ENCODE data around the gene MUC5B. TPM values are rescaled to one million over a fixed set of nuclear protein-coding genes. Genes with fewer than 3 reads are reported as not detected.

Gene MUC5B
- total RNA-seq, 2 donors from 2014 or later, result 0.18 to 17.3 TPM

DNA sequence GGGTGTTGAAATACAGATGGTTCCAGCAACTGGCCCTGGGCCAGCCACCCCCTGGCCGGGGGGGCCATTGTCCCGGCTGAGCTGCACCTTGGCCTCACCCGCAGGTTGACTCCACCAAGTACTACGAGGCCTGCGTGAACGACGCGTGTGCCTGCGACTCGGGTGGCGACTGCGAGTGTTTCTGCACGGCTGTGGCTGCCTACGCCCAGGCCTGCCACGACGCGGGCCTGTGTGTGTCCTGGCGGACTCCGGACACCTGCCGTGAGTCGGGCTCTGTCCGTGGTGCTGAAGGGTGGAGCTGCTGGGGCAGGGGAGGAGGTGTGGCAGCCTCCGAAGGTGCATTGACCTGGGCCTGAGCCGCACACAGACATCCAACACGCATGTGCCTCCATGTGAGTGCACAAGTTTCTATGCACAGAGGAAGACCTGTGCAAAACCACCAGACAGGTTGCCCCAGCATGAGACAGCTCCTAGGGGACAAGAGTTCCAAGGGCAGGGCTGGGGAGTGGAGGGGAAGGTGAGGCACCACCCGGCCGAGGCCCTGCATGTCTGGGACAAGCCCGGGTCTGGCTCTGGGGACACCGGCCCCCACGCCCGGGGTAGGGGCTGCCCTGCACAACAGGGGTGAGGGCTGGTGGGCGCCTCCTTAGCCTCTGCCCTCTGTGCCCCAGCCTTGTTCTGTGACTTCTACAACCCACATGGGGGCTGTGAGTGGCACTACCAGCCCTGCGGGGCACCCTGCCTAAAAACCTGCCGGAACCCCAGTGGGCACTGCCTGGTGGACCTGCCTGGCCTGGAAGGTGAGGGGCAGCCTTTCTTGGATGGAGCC lies 16.1 kb downstream of the MUC5B start:
- WGBS, result 49% methylated on average over 29 of the region's 34 CpGs
- Histone ChIP-seq H3K27ac (no peak overlapping the region), H3K9me3 (no peaks in the 10 kb centered on the region), H3K27me3 (replicated peaks; ENCODE audit: insufficient read depth) (no peaks in the 10 kb centered on the region), H3K36me3 (no peaks in the 10 kb centered on the region), H3K4me3 (no peak overlapping the region), H3K4me1 (replicated peaks) (no peaks in the 10 kb centered on the region)
- intact Hi-C loops (cut with DNase I), result no loop called here
- peak; percentile 32 for DNase-seq (ENCODE audit: low spot score)
- TF ChIP-seq POLR2AphosphoS5 (IDR thresholded peaks at IDR 0.05) (no peak), POLR2A (IDR thresholded peaks at IDR 0.05) (no peak)
- TF ChIP-seq, protein P1, sequence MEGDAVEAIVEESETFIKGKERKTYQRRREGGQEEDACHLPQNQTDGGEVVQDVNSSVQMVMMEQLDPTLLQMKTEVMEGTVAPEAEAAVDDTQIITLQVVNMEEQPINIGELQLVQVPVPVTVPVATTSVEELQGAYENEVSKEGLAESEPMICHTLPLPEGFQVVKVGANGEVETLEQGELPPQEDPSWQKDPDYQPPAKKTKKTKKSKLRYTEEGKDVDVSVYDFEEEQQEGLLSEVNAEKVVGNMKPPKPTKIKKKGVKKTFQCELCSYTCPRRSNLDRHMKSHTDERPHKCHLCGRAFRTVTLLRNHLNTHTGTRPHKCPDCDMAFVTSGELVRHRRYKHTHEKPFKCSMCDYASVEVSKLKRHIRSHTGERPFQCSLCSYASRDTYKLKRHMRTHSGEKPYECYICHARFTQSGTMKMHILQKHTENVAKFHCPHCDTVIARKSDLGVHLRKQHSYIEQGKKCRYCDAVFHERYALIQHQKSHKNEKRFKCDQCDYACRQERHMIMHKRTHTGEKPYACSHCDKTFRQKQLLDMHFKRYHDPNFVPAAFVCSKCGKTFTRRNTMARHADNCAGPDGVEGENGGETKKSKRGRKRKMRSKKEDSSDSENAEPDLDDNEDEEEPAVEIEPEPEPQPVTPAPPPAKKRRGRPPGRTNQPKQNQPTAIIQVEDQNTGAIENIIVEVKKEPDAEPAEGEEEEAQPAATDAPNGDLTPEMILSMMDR (IDR thresholded peaks at IDR 0.05), result no peak

DNA sequence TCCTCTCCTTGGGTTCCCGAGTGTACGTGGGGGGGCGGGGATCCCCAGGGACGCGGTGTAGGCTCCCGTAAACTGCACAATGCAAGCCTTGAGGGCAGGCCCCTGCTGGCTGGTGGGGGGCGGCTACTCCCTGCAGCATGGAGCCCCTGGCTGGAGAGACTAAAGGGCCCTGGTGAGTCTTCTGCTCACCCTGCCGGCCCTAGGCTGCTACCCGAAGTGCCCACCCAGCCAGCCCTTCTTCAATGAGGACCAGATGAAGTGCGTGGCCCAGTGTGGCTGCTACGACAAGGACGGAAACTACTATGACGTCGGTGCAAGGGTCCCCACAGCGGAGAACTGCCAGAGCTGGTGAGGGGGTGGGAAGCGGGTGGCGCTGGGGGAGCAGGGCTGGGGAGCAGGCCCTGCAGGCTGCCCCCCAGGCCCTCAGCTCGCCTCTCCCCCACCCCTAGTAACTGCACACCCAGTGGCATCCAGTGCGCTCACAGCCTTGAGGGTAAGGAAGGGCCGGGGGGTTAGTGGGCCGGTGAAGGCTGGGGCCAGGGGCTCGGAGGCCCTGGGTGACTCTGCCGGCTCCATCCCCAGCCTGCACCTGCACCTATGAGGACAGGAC lies 16.8 kb downstream of the MUC5B start:
- intact Hi-C loops (cut with DNase I), result no loop called here
- WGBS, result 87% methylated on average over 14 of the region's 23 CpGs
- H3K27me3 ChIP-seq (replicated peaks; ENCODE audit: insufficient read depth), result no peaks in the 10 kb centered on the region

DNA sequence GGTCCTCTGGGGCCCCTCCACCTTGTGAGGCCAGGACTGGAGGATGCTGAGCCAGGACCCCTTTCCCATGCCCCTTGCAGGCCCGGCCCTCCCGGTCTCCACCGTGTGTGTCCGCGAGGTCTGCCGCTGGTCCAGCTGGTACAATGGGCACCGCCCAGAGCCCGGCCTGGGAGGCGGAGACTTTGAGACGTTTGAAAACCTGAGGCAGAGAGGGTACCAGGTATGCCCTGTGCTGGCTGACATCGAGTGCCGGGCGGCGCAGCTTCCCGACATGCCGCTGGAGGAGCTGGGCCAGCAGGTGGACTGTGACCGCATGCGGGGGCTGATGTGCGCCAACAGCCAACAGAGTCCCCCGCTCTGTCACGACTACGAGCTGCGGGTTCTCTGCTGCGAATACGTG lies 17.9 kb downstream of the MUC5B start:
- 89% methylated on average over 25 of the region's 25 CpGs for WGBS
- Histone ChIP-seq H3K27ac (no peak overlapping the region), H3K4me1 (replicated peaks) (no peaks in the 10 kb centered on the region), H3K27me3 (replicated peaks; ENCODE audit: insufficient read depth) (no peaks in the 10 kb centered on the region), H3K36me3 (no peaks in the 10 kb centered on the region), H3K4me3 (no peak overlapping the region), H3K9me3 (no peaks in the 10 kb centered on the region)
- DNase-seq (ENCODE audit: low spot score), result no peak
- no peak for TF ChIP-seq POLR2AphosphoS5 (IDR thresholded peaks at IDR 0.05)
- TF ChIP-seq, protein P1 (IDR thresholded peaks at IDR 0.05), result no peak
- TF ChIP-seq POLR2A (IDR thresholded peaks at IDR 0.05), result no peak
- intact Hi-C loops (cut with DNase I), result no loop called here

More for the DNA sequence above, 16.8 kb downstream of the MUC5B start:
- TF ChIP-seq, protein P1 (IDR thresholded peaks at IDR 0.05), result no peak
- TF ChIP-seq POLR2A (IDR thresholded peaks at IDR 0.05) (no peak), POLR2AphosphoS5 (IDR thresholded peaks at IDR 0.05) (no peak)
- H3K36me3 ChIP-seq, result no peaks in the 10 kb centered on the region
- no peaks in the 10 kb centered on the region for H3K9me3 ChIP-seq
- no peak overlapping the region for H3K4me3 ChIP-seq
- DNase-seq (ENCODE audit: low spot score), result no peak
- no peak overlapping the region for H3K27ac ChIP-seq
- H3K4me1 ChIP-seq (replicated peaks), result no peaks in the 10 kb centered on the region

DNA sequence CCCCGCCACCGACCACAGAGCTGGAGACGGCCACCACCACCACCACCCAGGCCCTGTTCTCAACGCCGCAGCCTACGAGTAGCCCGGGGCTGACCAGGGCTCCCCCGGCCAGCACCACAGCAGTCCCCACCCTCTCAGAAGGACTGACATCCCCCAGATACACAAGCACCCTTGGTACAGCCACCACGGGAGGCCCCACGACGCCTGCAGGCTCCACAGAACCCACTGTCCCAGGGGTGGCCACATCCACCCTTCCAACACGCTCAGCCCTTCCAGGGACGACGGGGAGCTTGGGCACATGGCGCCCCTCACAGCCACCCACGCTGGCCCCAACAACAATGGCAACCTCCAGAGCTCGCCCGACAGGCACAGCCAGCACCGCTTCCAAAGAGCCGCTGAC lies 18.8 kb downstream of the MUC5B start:
- H3K4me1 ChIP-seq (replicated peaks), result no peaks in the 10 kb centered on the region
- no peak overlapping the region for H3K4me3 ChIP-seq
- DNase-seq (ENCODE audit: low spot score), result no peak
- no peaks in the 10 kb centered on the region for H3K9me3 ChIP-seq
- no peak for TF ChIP-seq POLR2A (IDR thresholded peaks at IDR 0.05)
- TF ChIP-seq, protein P1 (IDR thresholded peaks at IDR 0.05), result no peak
- no peak for TF ChIP-seq POLR2AphosphoS5 (IDR thresholded peaks at IDR 0.05)
- H3K27ac ChIP-seq, result no peak overlapping the region
- intact Hi-C loops (cut with DNase I), result no loop called here
- H3K27me3 ChIP-seq (replicated peaks; ENCODE audit: insufficient read depth), result no peaks in the 10 kb centered on the region
- no peaks in the 10 kb centered on the region for H3K36me3 ChIP-seq
- WGBS, result 98% methylated on average over 18 of the region's 20 CpGs

All from prostate gland (tissue), 2 donors.